Nephron progenitor cell (in vitro differentiated cells): Measurements from ENCODE around the gene PRPSAP2.
"Not testable (repeated sequence)": the region's sequence is repeated elsewhere in the genome, so short reads cannot be mapped to it uniquely, and the experiment has no call there.

Experiments
- DNase-seq: peaks from one replicate; pipeline ENCODE4 v3.0.0; 2021
- H3K27ac Mint-ChIP-seq: 2 replicates; pipeline ENCODE4 v1.8.0; 2021; ENCODE audit warnings: mild to moderate bottlenecking, moderate library complexity, mixed read lengths
- H3K27me3 Mint-ChIP-seq: 2 replicates; pipeline ENCODE4 v1.8.0; 2021; ENCODE audit warnings: mild to moderate bottlenecking, low read depth, mixed read lengths; ENCODE audit not compliant: poor library complexity
- H3K36me3 Mint-ChIP-seq: 2 replicates; pipeline ENCODE4 v1.8.0; 2021; ENCODE audit warnings: low read depth, mixed read lengths
- H3K4me1 Mint-ChIP-seq: 2 replicates; pipeline ENCODE4 v1.8.0; 2021; ENCODE audit warnings: mixed read lengths
- H3K4me3 Mint-ChIP-seq: 2 replicates; pipeline ENCODE4 v1.8.0; 2021; ENCODE audit warnings: mild to moderate bottlenecking, moderate library complexity, mixed read lengths
- H3K9me3 Mint-ChIP-seq: 2 replicates; pipeline ENCODE4 v1.8.0; 2021; ENCODE audit warnings: mild to moderate bottlenecking, moderate library complexity, mixed read lengths
- TF ChIP-seq, protein P1 (sequence below): fragments of 200-600 bp; sonication (generic); IDR thresholded peaks from 2 replicates; pipeline ENCODE4 v1.5.0; 2021; ENCODE audit warnings: antibody characterized with exemption

Gene PRPSAP2

DNA sequence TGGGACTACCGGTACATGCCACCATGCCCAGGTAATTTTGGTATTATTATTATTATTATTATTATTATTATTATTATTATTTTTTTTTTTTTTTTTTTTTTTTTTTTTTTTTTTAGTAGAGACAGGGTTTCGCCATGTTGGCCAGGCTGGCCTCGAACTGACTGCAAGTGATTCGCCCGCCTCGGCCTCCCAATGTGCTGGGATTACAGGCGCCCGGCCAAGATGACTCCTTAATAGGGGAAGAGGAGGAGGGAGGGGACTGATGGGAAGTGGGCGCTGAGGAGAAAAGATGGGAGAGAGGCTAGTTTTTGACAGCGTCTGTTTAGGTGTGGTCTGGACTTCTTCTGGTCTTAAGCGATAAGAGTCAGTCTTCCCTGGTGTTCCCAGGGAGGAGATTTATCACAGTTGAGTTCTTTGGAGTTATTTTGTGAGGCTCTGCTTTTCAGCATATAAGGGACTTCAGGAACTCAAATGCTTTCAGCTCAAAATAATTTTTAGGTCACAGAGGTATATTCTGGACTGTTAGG, 59.6 kb downstream of the PRPSAP2 start:
- H3K27ac Mint-ChIP-seq: no peak overlapping the region

DNA sequence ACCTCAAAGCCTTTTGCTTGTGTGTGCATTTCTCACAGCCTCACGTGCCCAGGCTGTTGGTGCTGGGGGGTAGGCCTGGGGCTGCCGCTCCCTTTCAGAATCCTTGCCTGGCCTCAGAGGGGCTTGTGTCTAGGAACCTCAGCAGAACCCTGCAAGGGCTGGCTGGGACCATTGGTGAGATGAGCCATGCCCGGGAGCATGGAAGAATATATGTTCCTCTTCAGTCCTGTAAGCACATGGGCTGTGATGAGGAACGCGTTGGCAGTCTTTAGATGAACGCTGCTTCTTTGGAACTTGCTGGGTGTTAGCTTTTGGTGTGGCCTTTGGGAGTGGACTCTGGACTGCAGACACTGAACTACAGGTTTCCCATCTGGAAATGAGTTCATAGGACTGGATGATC, 62.0 kb downstream of the PRPSAP2 start:
- no peak for DNase-seq
- Mint-ChIP-seq H3K4me3 (no peak overlapping the region), H3K36me3 (peaks cover 54% of the 10 kb centered on the region), H3K27me3 (no peaks in the 10 kb centered on the region), H3K9me3 (no peaks in the 10 kb centered on the region), H3K4me1 (peaks cover 10% of the 10 kb centered on the region), H3K27ac (peak overlapping the region; percentile 78)
- TF ChIP-seq, protein P1, sequence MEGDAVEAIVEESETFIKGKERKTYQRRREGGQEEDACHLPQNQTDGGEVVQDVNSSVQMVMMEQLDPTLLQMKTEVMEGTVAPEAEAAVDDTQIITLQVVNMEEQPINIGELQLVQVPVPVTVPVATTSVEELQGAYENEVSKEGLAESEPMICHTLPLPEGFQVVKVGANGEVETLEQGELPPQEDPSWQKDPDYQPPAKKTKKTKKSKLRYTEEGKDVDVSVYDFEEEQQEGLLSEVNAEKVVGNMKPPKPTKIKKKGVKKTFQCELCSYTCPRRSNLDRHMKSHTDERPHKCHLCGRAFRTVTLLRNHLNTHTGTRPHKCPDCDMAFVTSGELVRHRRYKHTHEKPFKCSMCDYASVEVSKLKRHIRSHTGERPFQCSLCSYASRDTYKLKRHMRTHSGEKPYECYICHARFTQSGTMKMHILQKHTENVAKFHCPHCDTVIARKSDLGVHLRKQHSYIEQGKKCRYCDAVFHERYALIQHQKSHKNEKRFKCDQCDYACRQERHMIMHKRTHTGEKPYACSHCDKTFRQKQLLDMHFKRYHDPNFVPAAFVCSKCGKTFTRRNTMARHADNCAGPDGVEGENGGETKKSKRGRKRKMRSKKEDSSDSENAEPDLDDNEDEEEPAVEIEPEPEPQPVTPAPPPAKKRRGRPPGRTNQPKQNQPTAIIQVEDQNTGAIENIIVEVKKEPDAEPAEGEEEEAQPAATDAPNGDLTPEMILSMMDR: no peak

More for the DNA sequence above, 59.6 kb downstream of the PRPSAP2 start:
- Mint-ChIP-seq H3K4me1 (peaks cover 10% of the 10 kb centered on the region), H3K4me3 (no peak overlapping the region), H3K27me3 (no peaks in the 10 kb centered on the region), H3K9me3 (no peaks in the 10 kb centered on the region), H3K36me3 (peaks cover 65% of the 10 kb centered on the region)
- TF ChIP-seq, protein P1: no peak
- DNase-seq: no peak

GRCh38 chr17:18920911-18921441, 63.0 kb downstream of the PRPSAP2 start:
- peaks cover 50% of the 10 kb centered on the region for H3K36me3 Mint-ChIP-seq
- peak overlapping the region; percentile 32 for H3K27ac Mint-ChIP-seq
- H3K9me3 Mint-ChIP-seq: no peaks in the 10 kb centered on the region
- no peak overlapping the region for H3K4me3 Mint-ChIP-seq
- DNase-seq: no peak
- no peaks in the 10 kb centered on the region for H3K27me3 Mint-ChIP-seq
- peaks cover 10% of the 10 kb centered on the region for H3K4me1 Mint-ChIP-seq
- TF ChIP-seq, protein P1: no peak

GRCh38 chr17:18921485-18921884, 63.6 kb downstream of the PRPSAP2 start:
- peaks cover 10% of the 10 kb centered on the region for H3K4me1 Mint-ChIP-seq
- DNase-seq: no peak
- no peak overlapping the region for H3K4me3 Mint-ChIP-seq
- TF ChIP-seq, protein P1: no peak
- no peaks in the 10 kb centered on the region for H3K9me3 Mint-ChIP-seq
- no peaks in the 10 kb centered on the region for H3K27me3 Mint-ChIP-seq
- H3K27ac Mint-ChIP-seq: no peak overlapping the region
- H3K36me3 Mint-ChIP-seq: peaks cover 46% of the 10 kb centered on the region

DNA sequence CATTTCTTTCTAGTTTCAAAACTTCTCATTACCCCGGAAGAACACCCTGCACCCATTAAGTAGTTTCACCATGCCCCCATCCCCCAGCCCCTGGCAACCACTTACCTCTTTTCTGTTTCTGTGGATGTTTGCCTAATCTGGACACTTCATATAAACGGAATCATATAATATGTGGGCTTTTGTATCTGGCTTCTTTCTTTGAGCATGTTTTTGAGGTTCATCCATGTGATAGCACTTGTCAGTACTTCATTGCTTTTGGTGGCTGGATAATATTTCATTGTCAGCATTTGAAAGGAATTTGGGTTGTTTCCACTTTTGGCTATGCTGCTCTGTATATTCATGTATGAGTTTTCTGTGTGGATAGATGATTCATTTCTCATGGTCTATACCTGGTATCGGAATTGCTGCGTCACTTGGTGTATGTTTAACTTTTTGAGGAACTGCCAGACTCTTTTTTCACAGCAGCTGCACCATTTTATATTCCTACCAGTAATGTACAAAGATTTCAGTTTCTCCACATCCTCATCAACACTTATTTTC, 64.1 kb downstream of the PRPSAP2 start:
- DNase-seq: no peak

DNA sequence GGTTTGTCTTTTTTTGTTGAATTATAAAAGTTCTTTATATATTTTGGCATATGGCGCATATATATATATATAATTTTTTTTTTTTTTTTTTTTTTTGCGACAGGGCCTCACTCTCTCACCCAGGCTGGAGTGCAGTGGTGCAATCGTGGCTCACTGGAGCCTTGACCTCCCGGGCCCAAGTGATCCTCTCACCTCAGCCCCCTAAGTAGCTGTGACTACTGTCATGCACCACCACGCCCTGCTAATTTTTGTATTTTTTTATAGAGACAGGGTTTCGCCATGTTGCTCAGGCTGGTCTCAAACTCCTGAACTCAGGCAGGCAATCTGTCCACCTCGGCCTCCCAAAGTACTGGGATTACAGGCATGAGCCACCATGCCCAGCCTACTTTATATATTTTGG, 64.7 kb downstream of the PRPSAP2 start:
- not testable (repeated sequence) for H3K4me1 Mint-ChIP-seq, H3K27me3 Mint-ChIP-seq, H3K9me3 Mint-ChIP-seq, DNase-seq, H3K4me3 Mint-ChIP-seq, H3K27ac Mint-ChIP-seq
- peaks cover 40% of the 10 kb centered on the region for H3K36me3 Mint-ChIP-seq

More for the DNA sequence above, 64.1 kb downstream of the PRPSAP2 start:
- TF ChIP-seq, protein P1: no peak
- Mint-ChIP-seq H3K4me3 (no peak overlapping the region), H3K9me3 (no peaks in the 10 kb centered on the region), H3K27ac (peak overlapping the region; percentile 70), H3K4me1 (peaks cover 10% of the 10 kb centered on the region), H3K27me3 (no peaks in the 10 kb centered on the region), H3K36me3 (peaks cover 45% of the 10 kb centered on the region)
